Astrocyte (in vitro differentiated cells and primary cell): Measurements from ENCODE around the gene PCGF3. TPM values are rescaled to one million over a fixed set of nuclear protein-coding genes. Genes with fewer than 3 reads are reported as not detected.
A peak's percentile ranks its signal among the peaks of the same experiment; 100 is the strongest.

Source experiments
- DNase-seq: peaks from one replicate; pipeline ENCODE4 v3.0.0-alpha.2; 2010; ENCODE audit warnings: low read depth
- FAIRE-seq: peaks from 2 replicates; lab custom pipeline; 2011; peaks lifted over from hg19 to GRCh38; lab: Jason Lieb, UNC
- H2AFZ ChIP-seq: 2 replicates; pipeline ENCODE4 v1.6.0; 2012; ENCODE audit warnings: low read depth, low read length, inconsistent platforms
- H3K27ac ChIP-seq: 2 replicates; pipeline ENCODE4 v1.5.1; 2011; ENCODE audit warnings: low read depth, low read length, inconsistent platforms
- H3K27me3 ChIP-seq: 2 replicates; pipeline ENCODE4 v1.6.0; 2011; ENCODE audit warnings: low read length, inconsistent platforms; ENCODE audit not compliant: insufficient read depth
- H3K36me3 ChIP-seq: 2 replicates; pipeline ENCODE4 v1.5.1; 2011; ENCODE audit warnings: low read length, inconsistent platforms; ENCODE audit not compliant: insufficient read depth
- H3K4me1 ChIP-seq: 2 replicates; pipeline ENCODE4 v1.5.1; 2011; ENCODE audit warnings: low read length, inconsistent platforms; ENCODE audit not compliant: insufficient read depth
- H3K4me2 ChIP-seq: 2 replicates; pipeline ENCODE4 v1.6.0; 2012; ENCODE audit warnings: low read length, inconsistent platforms
- H3K4me3 ChIP-seq: 2 replicates; pipeline ENCODE4 v1.5.1; 2011; ENCODE audit warnings: low read depth, mild to moderate bottlenecking, low read length, inconsistent platforms; ENCODE audit not compliant: insufficient read depth
- H3K79me2 ChIP-seq: 2 replicates; pipeline ENCODE4 v1.6.0; 2012; ENCODE audit warnings: mild to moderate bottlenecking, low read length, inconsistent platforms; ENCODE audit not compliant: insufficient read depth
- H3K9ac ChIP-seq: 2 replicates; pipeline ENCODE4 v1.6.0; 2012; ENCODE audit warnings: mild to moderate bottlenecking, low read length, inconsistent platforms
- H3K9me3 ChIP-seq: 2 replicates; pipeline ENCODE4 v1.5.1; 2012; ENCODE audit warnings: low read depth, mild to moderate bottlenecking, low read length, inconsistent platforms; ENCODE audit not compliant: insufficient read depth
- H4K20me1 ChIP-seq: 2 replicates; pipeline ENCODE4 v1.6.0; 2012; ENCODE audit warnings: low read length, inconsistent platforms; ENCODE audit not compliant: insufficient read depth
- H3K27ac Mint-ChIP-seq: one replicate; pipeline ENCODE4 v1.8.0; 2021; ENCODE audit warnings: mild to moderate bottlenecking, mixed read lengths; ENCODE audit not compliant: unreplicated experiment
- H3K27me3 Mint-ChIP-seq: one replicate; pipeline ENCODE4 v1.8.0; 2021; ENCODE audit warnings: low read depth, mixed read lengths; ENCODE audit not compliant: unreplicated experiment
- H3K36me3 Mint-ChIP-seq: one replicate; pipeline ENCODE4 v1.8.0; 2021; ENCODE audit warnings: low read depth, mixed read lengths; ENCODE audit not compliant: unreplicated experiment
- H3K4me1 Mint-ChIP-seq: one replicate; pipeline ENCODE4 v1.8.0; 2021; ENCODE audit warnings: low read depth, mixed read lengths; ENCODE audit not compliant: unreplicated experiment
- H3K4me3 Mint-ChIP-seq: one replicate; pipeline ENCODE4 v1.8.0; 2021; ENCODE audit warnings: mild to moderate bottlenecking, moderate library complexity, mixed read lengths; ENCODE audit not compliant: unreplicated experiment
- H3K9me3 Mint-ChIP-seq: one replicate; pipeline ENCODE4 v1.8.0; 2021; ENCODE audit warnings: mild to moderate bottlenecking, mixed read lengths; ENCODE audit not compliant: unreplicated experiment
- CTCF ChIP-seq: IDR thresholded peaks from 2 replicates; pipeline ENCODE4 v1.5.1; 2011; ENCODE audit warnings: low read depth, mild to moderate bottlenecking, inconsistent platforms, low read length, moderate library complexity; ENCODE audit not compliant: insufficient read depth
- EZH2 ChIP-seq: IDR thresholded peaks from 2 replicates; pipeline ENCODE4 v1.6.1; 2012; ENCODE audit warnings: mild to moderate bottlenecking, low read length, inconsistent platforms; ENCODE audit not compliant: insufficient read depth
- total RNA-seq: library from RNA; stranded (reverse); gene quantifications from 2 replicates; pipeline ENCODE4 v1.2.1, GENCODE V29; 2021

PCGF3 gene
- total RNA-seq, 1 donor from 2014 or later: 65.7 TPM

- peaks cover under 1% of the 10 kb centered on the region for H3K79me2 ChIP-seq
- H3K27ac Mint-ChIP-seq: no peak overlapping the region
- H3K4me1 ChIP-seq: peaks cover 6% of the 10 kb centered on the region
- H3K4me3 ChIP-seq: peak overlapping the region; percentile 17
- peak overlapping the region; percentile 40 for H3K4me3 Mint-ChIP-seq
- H3K9ac ChIP-seq: no peak overlapping the region
- H3K27me3 ChIP-seq: no peaks in the 10 kb centered on the region
- DNase-seq (no peak), FAIRE-seq (no peak)
- H3K27me3 Mint-ChIP-seq: peaks cover 3% of the 10 kb centered on the region
- H3K4me2 ChIP-seq: peak overlapping the region; percentile 80
- peaks cover 4% of the 10 kb centered on the region for H3K36me3 Mint-ChIP-seq
- peaks cover 14% of the 10 kb centered on the region for H3K4me1 Mint-ChIP-seq
- no peak overlapping the region for H3K27ac ChIP-seq
- H3K9me3 ChIP-seq: no peaks in the 10 kb centered on the region
- no peak for TF ChIP-seq CTCF
- no peak for TF ChIP-seq EZH2
- no peaks in the 10 kb centered on the region for H3K36me3 ChIP-seq
- H3K9me3 Mint-ChIP-seq: no peaks in the 10 kb centered on the region
- H2AFZ ChIP-seq: peak overlapping the region; percentile 52
- H4K20me1 ChIP-seq: no peaks in the 10 kb centered on the region
These were observed 25.1 kb upstream of the PCGF3 start for GRCh38 chr4:680551-680927.

DNA sequence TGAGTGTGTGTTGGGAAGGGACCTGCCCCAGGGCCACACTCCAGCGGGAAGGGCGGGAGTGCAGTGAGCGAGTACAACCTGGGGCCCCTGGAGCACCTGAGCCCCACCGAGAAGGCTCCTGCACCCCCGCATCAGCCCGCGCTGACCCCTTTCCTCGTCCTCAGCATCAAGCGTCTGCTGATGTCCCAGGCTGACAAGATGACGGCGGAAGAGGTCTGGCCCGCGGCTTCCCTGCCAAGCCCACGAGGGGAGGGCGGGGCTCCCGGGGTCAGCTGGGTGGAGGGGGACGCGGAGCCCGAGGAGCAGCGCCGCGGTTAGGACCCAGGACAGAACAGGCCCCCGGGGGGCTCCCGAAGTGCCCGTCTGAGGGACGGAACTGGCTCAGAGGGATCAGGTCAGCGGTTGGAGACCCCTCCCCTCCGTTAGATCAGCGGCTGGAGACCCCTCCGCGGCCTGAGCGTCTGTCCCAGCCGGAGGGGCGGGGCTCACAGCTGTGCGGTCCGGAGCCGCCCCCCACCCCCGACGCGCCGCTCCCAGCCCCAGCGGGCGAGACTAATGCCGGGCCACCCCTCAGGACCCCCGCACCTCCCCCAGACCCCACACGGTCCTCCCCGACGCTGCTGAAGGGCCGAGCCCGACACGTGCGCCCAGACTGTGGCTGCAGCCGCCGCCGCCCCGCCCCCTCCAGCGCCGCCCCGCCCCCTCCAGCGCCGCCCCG is 24.5 kb upstream of the PCGF3 start:
- peak overlapping the region; percentile 80 for H3K4me2 ChIP-seq
- H3K27me3 Mint-ChIP-seq: peaks cover 3% of the 10 kb centered on the region
- no peak overlapping the region for H3K27ac ChIP-seq
- H3K4me3 ChIP-seq: peak overlapping the region; percentile 17
- H3K9ac ChIP-seq: no peak overlapping the region
- no peaks in the 10 kb centered on the region for H3K79me2 ChIP-seq
- H3K9me3 ChIP-seq: no peaks in the 10 kb centered on the region
- no peaks in the 10 kb centered on the region for H3K9me3 Mint-ChIP-seq
- no peak for FAIRE-seq
- H3K36me3 Mint-ChIP-seq: peaks cover 4% of the 10 kb centered on the region
- DNase-seq: no peak
- peak overlapping the region; percentile 52 for H2AFZ ChIP-seq
- H3K27ac Mint-ChIP-seq: no peak overlapping the region
- H4K20me1 ChIP-seq: no peaks in the 10 kb centered on the region
- no peaks in the 10 kb centered on the region for H3K27me3 ChIP-seq
- H3K4me1 Mint-ChIP-seq: peaks cover 15% of the 10 kb centered on the region
- TF ChIP-seq CTCF (no peak), EZH2 (no peak)
- no peak overlapping the region for H3K4me3 Mint-ChIP-seq
- H3K4me1 ChIP-seq: peaks cover 6% of the 10 kb centered on the region
- no peaks in the 10 kb centered on the region for H3K36me3 ChIP-seq

DNA sequence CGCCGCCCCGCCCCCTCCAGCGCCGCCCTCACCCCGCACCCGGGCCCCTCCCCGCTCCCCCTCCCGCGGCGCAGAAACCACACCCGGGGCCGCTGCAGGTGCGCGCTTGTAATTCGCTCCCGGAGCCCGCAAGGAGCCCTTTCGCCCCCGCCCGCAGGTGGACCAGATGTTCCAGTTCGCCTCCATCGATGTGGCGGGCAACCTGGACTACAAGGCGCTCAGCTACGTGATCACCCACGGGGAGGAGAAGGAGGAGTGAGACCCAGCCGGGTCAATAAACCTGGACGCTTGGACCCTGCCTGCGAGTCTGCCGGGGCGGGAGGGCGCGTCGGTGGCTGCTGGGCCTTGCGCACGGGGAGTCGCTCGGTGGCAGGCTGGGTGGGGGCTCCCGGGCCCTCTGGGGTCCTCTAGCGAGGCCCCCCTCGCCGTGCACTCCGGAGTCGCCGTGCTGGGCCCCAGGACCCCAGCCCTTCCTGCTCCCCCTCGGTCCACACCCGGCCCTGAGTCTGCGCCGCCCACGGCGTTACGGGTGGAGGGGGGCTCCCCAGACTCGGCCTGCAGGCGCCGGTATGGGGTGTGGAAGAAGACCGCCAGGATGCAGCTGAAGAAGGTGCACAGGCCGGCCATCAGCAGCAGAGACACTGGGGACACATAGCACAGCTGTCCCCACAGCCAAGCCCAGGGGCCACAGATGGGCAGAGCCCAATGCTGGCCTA is 23.7 kb upstream of the PCGF3 start:
- FAIRE-seq (no peak), DNase-seq (no peak)
- TF ChIP-seq CTCF (no peak), EZH2 (no peak)
- no peaks in the 10 kb centered on the region for H3K27me3 ChIP-seq
- H3K9ac ChIP-seq: no peak overlapping the region
- H3K27me3 Mint-ChIP-seq: peaks cover 3% of the 10 kb centered on the region
- peaks cover 4% of the 10 kb centered on the region for H3K36me3 Mint-ChIP-seq
- no peak overlapping the region for H3K27ac ChIP-seq
- no peaks in the 10 kb centered on the region for H3K9me3 ChIP-seq
- H3K9me3 Mint-ChIP-seq: no peaks in the 10 kb centered on the region
- H3K27ac Mint-ChIP-seq: no peak overlapping the region
- H3K4me3 Mint-ChIP-seq: no peak overlapping the region
- H2AFZ ChIP-seq: no peak overlapping the region
- peaks cover 8% of the 10 kb centered on the region for H3K4me1 ChIP-seq
- no peaks in the 10 kb centered on the region for H3K79me2 ChIP-seq
- no peak overlapping the region for H3K4me3 ChIP-seq
- H3K4me2 ChIP-seq: no peak overlapping the region
- H4K20me1 ChIP-seq: no peaks in the 10 kb centered on the region
- H3K36me3 ChIP-seq: no peaks in the 10 kb centered on the region
- H3K4me1 Mint-ChIP-seq: peaks cover 15% of the 10 kb centered on the region
